HG02943 (cell line): ENCODE data around the gene ANKS1B.
"Not testable (repeated sequence)": the region's sequence is repeated elsewhere in the genome, so short reads cannot be mapped to it uniquely, and the experiment has no call there.

Experiments
- ATAC-seq: cut with Tn5 transposase; IDR thresholded peaks from one replicate; pipeline ENCODE4 v1.9.1; 2021; ENCODE audit warnings: mild to moderate bottlenecking, low read depth, moderate library complexity; ENCODE audit not compliant: unreplicated experiment

The ANKS1B gene

GRCh38 chr12:98763656-98764055 is 1221.1 kb downstream of the ANKS1B start:
- ATAC-seq = no peak

GRCh38 chr12:98758331-98758730 is 1226.4 kb downstream of the ANKS1B start:
- no peak for ATAC-seq

DNA sequence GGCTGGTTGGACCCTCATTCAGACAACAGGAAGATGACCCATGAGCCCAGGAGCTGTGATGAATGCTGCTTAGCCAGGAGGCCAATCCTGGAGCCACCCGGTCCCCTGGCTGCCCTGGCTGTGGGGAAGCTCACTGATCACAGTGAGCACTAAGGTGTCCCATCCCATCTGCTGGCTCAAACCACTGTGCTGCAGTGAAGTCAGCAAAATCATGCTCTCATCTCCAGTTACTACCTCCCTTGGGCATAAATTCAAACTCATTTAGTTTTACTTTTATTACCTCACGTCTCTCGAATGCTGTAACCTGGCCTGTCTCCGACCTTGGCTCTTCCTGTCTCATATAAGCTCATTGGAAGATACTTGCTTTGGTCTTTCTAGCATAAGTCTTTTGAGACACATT is 1227.3 kb downstream of the ANKS1B start:
- ATAC-seq = no peak

- not testable (repeated sequence) for ATAC-seq
Measured at GRCh38 chr12:98755855-98756254, 1228.9 kb downstream of the ANKS1B start.

DNA sequence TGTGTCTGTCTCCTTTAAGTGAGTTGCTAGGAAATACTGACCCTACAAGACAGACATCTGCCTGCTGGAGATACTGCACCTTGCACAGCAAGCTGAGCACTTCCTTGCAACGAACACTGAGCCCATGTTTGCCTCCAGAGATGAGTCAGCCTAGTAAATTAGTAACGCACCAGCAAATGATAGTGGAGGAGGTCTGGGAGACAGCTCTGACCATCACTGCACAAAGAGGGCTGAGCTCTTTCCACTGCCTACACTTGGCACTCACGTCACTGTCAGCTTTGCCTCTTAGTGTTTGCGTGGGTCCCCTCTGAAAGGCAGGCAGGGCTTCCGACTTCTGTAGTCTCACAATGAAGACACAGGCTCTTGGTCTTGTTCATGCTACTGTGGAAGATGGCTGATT is 1230.6 kb downstream of the ANKS1B start:
- peak; percentile 99 for ATAC-seq

DNA sequence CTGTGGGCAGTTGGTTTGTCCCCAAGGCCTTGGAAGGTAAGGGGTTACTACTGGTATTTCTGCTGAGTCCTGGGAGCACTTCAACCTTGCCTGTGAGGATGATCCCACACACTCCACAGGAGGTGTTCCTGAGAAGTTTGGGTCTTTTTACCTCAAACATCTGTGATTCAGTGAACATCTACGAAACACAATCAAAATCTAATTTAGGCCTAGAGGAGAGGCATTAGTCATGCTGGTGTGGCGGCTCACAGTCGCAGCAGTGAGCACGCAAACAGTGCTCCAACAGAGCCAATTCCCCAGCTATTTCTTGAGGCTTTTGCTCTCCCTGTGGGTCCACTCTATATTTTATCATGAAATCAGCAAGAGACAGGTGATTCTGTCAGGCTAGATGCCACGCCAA is 1232.0 kb downstream of the ANKS1B start:
- ATAC-seq = no peak

DNA sequence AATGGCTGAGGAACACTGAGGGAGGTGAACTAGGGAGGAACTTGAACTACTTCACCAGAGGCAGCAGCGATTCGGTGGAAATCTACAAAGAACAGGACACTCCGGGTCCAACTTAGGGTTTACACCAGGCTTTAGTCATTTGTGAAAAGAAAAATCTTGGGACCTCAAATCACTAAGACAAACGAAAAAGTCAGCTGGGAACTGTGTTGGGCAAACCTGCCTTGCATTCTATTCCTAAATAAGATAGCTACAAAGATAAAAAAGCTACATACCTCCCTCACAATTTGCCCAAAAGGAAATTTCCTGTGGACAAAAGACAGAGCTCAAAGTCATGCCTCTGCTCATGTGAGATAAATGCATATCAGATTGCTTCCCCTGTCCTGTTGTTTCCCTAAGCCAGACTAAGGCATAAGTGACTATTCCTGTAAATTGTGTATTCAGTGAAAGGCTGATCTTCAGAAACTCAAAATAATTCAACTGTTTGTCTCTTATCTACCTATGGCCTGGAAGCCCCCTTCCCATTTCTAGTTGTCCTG is 1233.1 kb downstream of the ANKS1B start:
- no peak for ATAC-seq

- no peak for ATAC-seq
Measured at GRCh38 chr12:98750511-98750910, 1234.2 kb downstream of the ANKS1B start.

DNA sequence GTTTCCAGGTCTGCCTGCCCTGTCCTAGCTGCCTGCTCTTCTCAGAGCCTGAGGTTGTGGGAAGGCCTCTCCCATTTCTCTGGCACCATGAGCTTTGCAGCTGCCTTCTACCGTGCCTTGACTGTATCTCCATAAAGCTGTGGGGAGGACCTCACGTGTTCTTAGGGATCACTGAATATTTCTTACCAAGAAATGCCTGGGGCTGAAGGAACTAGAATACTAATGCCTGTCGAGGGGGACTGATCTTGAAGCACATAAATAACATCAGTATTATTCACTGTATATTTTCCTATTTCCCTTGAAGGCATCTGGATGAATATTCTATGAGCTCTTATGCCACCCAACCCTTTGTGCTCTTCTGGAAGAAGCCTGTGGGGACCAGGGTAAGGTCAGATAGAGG is 1236.3 kb downstream of the ANKS1B start:
- no peak for ATAC-seq

- no peak for ATAC-seq
Measured at GRCh38 chr12:98745578-98746391, 1239.0 kb downstream of the ANKS1B start.

DNA sequence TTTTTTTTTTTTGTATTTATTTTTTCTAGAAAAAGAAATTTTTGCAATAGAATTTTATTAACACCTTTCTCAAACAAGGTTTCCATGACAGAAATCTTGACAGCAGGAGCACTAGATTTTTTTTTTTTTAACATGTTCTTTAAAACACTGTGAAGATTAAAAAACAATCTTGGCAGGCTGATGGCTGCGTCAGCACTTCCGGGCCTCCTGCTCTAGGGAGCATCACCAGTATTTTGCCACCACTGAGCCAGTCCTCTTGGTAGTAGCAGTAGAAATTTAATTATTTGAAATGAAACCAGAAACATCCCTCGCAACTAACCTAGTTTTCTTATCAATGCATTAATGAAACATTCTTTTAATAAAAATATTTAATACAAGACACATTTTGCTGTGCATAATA is 1240.1 kb downstream of the ANKS1B start:
- ATAC-seq = no peak

DNA sequence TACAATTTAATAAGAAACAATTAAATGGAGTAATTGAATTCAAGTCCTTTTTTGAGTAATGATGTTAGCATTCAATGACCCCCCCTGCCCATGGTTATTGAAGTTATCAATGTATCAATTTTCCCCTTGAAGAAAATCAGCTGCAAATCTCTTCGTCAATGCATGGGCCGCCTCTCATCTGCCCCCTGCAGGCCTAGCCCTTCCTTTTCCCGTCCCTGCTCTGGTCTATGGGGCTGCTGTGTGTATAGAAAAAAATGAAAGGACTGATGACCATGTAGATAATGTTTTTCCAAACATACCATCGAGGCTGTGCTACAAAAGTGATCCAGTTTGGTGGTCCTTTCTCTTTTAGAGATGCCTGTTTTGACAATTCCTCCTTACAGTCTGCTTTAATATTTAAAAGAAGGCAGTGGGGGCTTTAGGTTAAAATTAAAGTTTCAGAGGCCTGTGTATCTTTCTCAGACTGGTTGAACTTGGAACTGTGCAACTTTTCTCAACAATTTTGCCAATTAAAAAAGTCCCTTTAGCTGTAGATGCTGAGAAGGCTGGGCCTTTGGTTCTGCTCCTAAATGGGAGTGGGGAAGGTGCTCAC is 1241.3 kb downstream of the ANKS1B start:
- ATAC-seq = no peak

GRCh38 chr12:98741556-98742265 is 1243.0 kb downstream of the ANKS1B start:
- ATAC-seq = no peak

DNA sequence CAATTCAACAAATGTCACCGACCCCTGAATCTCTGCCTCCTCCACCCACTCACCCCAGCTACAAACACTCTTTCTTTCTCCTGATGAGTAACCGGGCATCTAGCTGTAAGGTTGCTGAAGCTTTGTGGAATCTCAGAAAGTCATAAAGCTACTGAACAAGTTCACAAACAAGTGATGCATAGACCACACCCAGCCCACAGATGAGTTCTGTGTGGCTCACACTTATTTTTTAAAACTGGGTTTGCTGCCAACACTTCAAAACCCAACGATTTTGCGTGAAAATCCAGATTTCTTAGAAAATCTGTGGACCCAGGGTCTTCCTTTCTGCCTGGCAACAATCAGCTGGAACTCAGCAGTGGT is 1243.6 kb downstream of the ANKS1B start:
- no peak for ATAC-seq

GRCh38 chr12:98740751-98741150 is 1244.0 kb downstream of the ANKS1B start:
- no peak for ATAC-seq

GRCh38 chr12:98738539-98738938 is 1246.2 kb downstream of the ANKS1B start:
- no peak for ATAC-seq

- ATAC-seq = no peak
Measured at GRCh38 chr12:98738002-98738401, 1246.7 kb downstream of the ANKS1B start.

- ATAC-seq = no peak
Measured at GRCh38 chr12:98737322-98737712, 1247.4 kb downstream of the ANKS1B start.

DNA sequence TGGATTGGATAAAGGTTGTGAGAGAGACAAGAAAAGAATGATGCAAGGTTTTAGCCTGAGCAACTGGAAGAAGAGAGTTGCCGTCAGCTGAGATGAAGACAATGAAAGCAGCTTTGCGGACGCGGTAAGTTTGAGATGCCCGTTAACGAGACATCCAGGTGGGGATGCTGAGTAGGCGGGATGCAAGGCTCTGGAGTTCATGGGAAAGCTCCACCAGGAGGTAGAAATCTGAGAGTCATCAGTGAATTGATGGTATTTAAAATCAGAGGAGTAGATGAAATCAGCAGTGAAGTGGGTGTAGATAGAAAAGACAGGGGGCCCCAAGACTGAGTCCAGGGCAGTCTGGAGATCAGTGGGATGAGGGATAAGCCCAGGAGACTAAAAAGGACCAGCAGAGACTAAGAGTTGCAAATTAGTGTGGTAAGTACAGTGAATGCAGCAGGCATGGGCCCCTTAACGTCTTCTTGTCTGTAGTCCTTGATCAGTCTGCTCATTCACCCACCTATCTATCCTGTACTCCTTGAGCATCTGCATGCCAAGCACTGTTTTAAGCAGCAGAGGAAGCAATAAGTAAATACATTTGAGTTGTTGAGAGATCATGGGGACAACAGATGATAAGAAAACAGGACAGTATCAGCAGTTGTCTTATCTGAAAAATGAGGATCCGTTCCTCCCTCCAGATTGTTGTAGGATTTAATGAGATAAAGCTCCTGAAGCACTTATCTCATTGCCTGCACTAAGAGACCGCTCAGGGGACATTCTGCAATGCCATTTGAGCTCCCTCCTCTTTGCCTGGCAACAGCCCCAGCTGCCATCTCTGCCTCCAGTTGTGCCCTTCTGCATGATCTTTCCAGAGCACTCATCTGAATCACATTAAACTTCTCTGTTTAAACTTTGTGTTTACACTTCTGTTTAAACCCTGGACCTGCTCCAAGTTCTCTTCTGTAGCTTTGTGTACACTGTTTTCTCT is 1248.1 kb downstream of the ANKS1B start:
- ATAC-seq = no peak

GRCh38 chr12:98735821-98736220 is 1248.9 kb downstream of the ANKS1B start:
- no peak for ATAC-seq
